WTC11 (cell line): ENCODE results near the gene PSMA7. TPM values are rescaled to one million over a fixed set of nuclear protein-coding genes. Genes with fewer than 3 reads are reported as not detected.

Source experiments
- ATAC-seq: fragments of 200-7000 bp; cut with Tn5 transposase; 2 replicates; pipeline ENCODE4 v1.10.0; 2021; ENCODE audit warnings: mild to moderate bottlenecking, moderate library complexity
- CTCF ChIA-PET: fragments of 300-600 bp; sonication (Branson Sonifier 250); formaldehyde crosslinking; loops from one replicate; lab custom pipeline; 2021; ENCODE audit warnings: antibody characterized with exemption; lab: Charles Lee
- POLR2A ChIA-PET: fragments of 350-600 bp; sonication (Branson Sonifier 250); formaldehyde crosslinking; loops from one replicate; lab custom pipeline; 2021; ENCODE audit warnings: antibody characterized with exemption; lab: Charles Lee
- DNase-seq: peaks from one replicate; pipeline ENCODE4 v3.0.0; 2021; ENCODE audit warnings: low spot score
- H3K27ac Mint-ChIP-seq: 2 replicates; pipeline ENCODE4 v1.8.0; 2021; ENCODE audit warnings: mixed read lengths
- H3K27me3 Mint-ChIP-seq: 2 replicates; pipeline ENCODE4 v1.8.0; 2021; ENCODE audit warnings: low read depth, mild to moderate bottlenecking, moderate library complexity, mixed read lengths
- H3K36me3 Mint-ChIP-seq: 2 replicates; pipeline ENCODE4 v1.8.0; 2021; ENCODE audit warnings: mixed read lengths
- H3K4me1 Mint-ChIP-seq: 2 replicates; pipeline ENCODE4 v1.8.0; 2022; ENCODE audit warnings: mixed read lengths
- H3K4me3 Mint-ChIP-seq: 2 replicates; pipeline ENCODE4 v1.8.0; 2021; ENCODE audit warnings: mild to moderate bottlenecking, moderate library complexity, mixed read lengths
- H3K9me3 Mint-ChIP-seq: 2 replicates; pipeline ENCODE4 v1.8.0; 2021; ENCODE audit warnings: mixed read lengths
- AFF4 ChIP-seq: sonication (generic); formaldehyde crosslinking; IDR thresholded peaks from 2 replicates; pipeline ENCODE4 v1.8.1; 2023; ENCODE audit warnings: mild to moderate bottlenecking, missing genetic modification reagents, borderline replicate concordance
- ARID4B ChIP-seq: sonication (generic); formaldehyde crosslinking; IDR thresholded peaks from 2 replicates; pipeline ENCODE4 v1.8.0; 2023; ENCODE audit warnings: missing genetic modification reagents, mild to moderate bottlenecking, borderline replicate concordance
- ETV6 ChIP-seq: sonication (generic); formaldehyde crosslinking; IDR thresholded peaks from 2 replicates; pipeline ENCODE4 v1.8.1; 2022; ENCODE audit warnings: mild to moderate bottlenecking, missing genetic modification reagents
- MAX ChIP-seq: sonication (generic); formaldehyde crosslinking; IDR thresholded peaks from 2 replicates; pipeline ENCODE4 v1.8.0; 2022; ENCODE audit warnings: mild to moderate bottlenecking, missing genetic modification reagents
- MYBL2 ChIP-seq: sonication (generic); formaldehyde crosslinking; IDR thresholded peaks from 2 replicates; pipeline ENCODE4 v1.8.1; 2023; ENCODE audit warnings: mild to moderate bottlenecking, moderate library complexity, missing genetic modification reagents
- NR1H2 ChIP-seq: sonication (generic); formaldehyde crosslinking; IDR thresholded peaks from 2 replicates; pipeline ENCODE4 v1.9.0; 2021; ENCODE audit warnings: mild to moderate bottlenecking, moderate library complexity, missing genetic modification reagents
- TCF7 ChIP-seq: sonication (generic); formaldehyde crosslinking; IDR thresholded peaks from 2 replicates; pipeline ENCODE4 v1.8.0; 2022; ENCODE audit warnings: mild to moderate bottlenecking, low read depth, missing genetic modification reagents, moderate library complexity
- TEAD4 ChIP-seq: sonication (generic); formaldehyde crosslinking; IDR thresholded peaks from 2 replicates; pipeline ENCODE4 v1.8.0; 2022; ENCODE audit warnings: mild to moderate bottlenecking, missing genetic modification reagents
- ZNF121 ChIP-seq: sonication (generic); formaldehyde crosslinking; IDR thresholded peaks from 2 replicates; pipeline ENCODE4 v1.8.0; 2023; ENCODE audit warnings: missing genetic modification reagents
- ZNF232 ChIP-seq: sonication (generic); formaldehyde crosslinking; IDR thresholded peaks from 2 replicates; pipeline ENCODE4 v1.8.0; 2022; ENCODE audit warnings: mild to moderate bottlenecking, missing genetic modification reagents
- ZNF671 ChIP-seq: fragments of 250-450 bp; sonication (Bioruptor Pico); IDR thresholded peaks from 2 replicates; pipeline ENCODE4 v1.8.0; 2021; ENCODE audit warnings: mild to moderate bottlenecking
- total RNA-seq: library from RNA; stranded (reverse); gene quantifications from 3 replicates; pipeline ENCODE4 v1.2.3, GENCODE V29; 2021
- TF ChIP-seq, protein P1 (sequence below): sonication (generic); formaldehyde crosslinking; IDR thresholded peaks from 2 replicates; pipeline ENCODE4 v1.8.1; 2023; ENCODE audit warnings: mild to moderate bottlenecking, missing genetic modification reagents, moderate library complexity
- TF ChIP-seq, protein P2 (sequence below): sonication (generic); formaldehyde crosslinking; conservative IDR thresholded peaks from 2 replicates; pipeline ENCODE4 v1.8.1; 2023; ENCODE audit warnings: mild to moderate bottlenecking, low read depth, missing genetic modification reagents, moderate library complexity
- TF ChIP-seq, protein P3 (sequence below): sonication (generic); formaldehyde crosslinking; IDR thresholded peaks from 2 replicates; pipeline ENCODE4 v1.8.1; 2023; ENCODE audit warnings: mild to moderate bottlenecking, missing genetic modification reagents, moderate library complexity

PSMA7 gene
- total RNA-seq, 1 experiment from 2014 or later: 364 TPM

DNA sequence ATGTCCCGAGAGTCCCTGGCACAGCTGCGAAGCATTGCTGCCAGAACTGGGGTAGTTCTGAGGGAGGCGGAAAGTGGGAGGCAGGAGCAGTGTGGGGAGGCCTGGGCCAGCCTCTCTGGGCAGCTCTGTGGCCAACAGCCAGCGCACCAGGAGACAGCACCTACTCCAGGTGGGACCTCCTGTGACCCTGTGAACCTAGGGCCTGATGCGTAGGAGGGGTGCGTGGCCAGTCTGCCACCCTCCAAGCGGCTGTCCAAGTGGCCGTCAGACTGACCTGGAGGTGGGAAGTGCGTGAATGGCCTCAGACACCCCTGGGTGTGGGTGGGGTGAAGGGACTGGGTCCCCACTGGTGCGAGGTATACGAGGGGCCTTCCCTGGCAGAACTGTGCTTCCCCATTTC is 15.9 kb upstream of the PSMA7 start:
- Mint-ChIP-seq H3K27ac (no peak overlapping the region), H3K4me3 (no peak overlapping the region), H3K4me1 (peaks cover 23% of the 10 kb centered on the region), H3K36me3 (peaks cover 19% of the 10 kb centered on the region), H3K27me3 (no peaks in the 10 kb centered on the region), H3K9me3 (no peaks in the 10 kb centered on the region)
- ChIA-PET POLR2A (no interaction called here), CTCF (no interaction called here)
- ATAC-seq (no peak), DNase-seq (no peak)
- TF ChIP-seq NR1H2 (CRISPR knock-in tag) (no peak), MAX (CRISPR knock-in tag) (no peak), ZNF671 (CRISPR knock-in tag) (no peak), AFF4 (no peak), ARID4B (CRISPR knock-in tag) (no peak), MYBL2 (CRISPR knock-in tag) (no peak), ZNF232 (CRISPR knock-in tag) (no peak), TEAD4 (CRISPR knock-in tag) (no peak)
- TF ChIP-seq, protein P1, sequence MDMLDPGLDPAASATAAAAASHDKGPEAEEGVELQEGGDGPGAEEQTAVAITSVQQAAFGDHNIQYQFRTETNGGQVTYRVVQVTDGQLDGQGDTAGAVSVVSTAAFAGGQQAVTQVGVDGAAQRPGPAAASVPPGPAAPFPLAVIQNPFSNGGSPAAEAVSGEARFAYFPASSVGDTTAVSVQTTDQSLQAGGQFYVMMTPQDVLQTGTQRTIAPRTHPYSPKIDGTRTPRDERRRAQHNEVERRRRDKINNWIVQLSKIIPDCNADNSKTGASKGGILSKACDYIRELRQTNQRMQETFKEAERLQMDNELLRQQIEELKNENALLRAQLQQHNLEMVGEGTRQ: no peak

- H3K27ac Mint-ChIP-seq: no peak overlapping the region
- DNase-seq: no peak
- POLR2A ChIA-PET: no interaction called here
These were observed 15.3 kb upstream of the PSMA7 start for GRCh38 chr20:62158541-62158940.

More at GRCh38 chr20:62158541-62158940, 15.3 kb upstream of the PSMA7 start:
- H3K27me3 Mint-ChIP-seq: no peaks in the 10 kb centered on the region
- CTCF ChIA-PET: interaction anchor here (2.4 kb wide), 1 partner anchor 8 kb away, joined by 11 read pairs; no protein-coding TSS in a partner anchor
- H3K4me3 Mint-ChIP-seq: no peak overlapping the region
- peaks cover 21% of the 10 kb centered on the region for H3K36me3 Mint-ChIP-seq
- H3K4me1 Mint-ChIP-seq: peaks cover 26% of the 10 kb centered on the region
- ATAC-seq: no peak
- no peaks in the 10 kb centered on the region; the same call in 1 of the 2 replicates for H3K9me3 Mint-ChIP-seq
- TF ChIP-seq, protein P2, sequence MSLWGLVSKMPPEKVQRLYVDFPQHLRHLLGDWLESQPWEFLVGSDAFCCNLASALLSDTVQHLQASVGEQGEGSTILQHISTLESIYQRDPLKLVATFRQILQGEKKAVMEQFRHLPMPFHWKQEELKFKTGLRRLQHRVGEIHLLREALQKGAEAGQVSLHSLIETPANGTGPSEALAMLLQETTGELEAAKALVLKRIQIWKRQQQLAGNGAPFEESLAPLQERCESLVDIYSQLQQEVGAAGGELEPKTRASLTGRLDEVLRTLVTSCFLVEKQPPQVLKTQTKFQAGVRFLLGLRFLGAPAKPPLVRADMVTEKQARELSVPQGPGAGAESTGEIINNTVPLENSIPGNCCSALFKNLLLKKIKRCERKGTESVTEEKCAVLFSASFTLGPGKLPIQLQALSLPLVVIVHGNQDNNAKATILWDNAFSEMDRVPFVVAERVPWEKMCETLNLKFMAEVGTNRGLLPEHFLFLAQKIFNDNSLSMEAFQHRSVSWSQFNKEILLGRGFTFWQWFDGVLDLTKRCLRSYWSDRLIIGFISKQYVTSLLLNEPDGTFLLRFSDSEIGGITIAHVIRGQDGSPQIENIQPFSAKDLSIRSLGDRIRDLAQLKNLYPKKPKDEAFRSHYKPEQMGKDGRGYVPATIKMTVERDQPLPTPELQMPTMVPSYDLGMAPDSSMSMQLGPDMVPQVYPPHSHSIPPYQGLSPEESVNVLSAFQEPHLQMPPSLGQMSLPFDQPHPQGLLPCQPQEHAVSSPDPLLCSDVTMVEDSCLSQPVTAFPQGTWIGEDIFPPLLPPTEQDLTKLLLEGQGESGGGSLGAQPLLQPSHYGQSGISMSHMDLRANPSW (CRISPR knock-in tag): no peak
- TF ChIP-seq ETV6 (no peak), TCF7 (no peak), ZNF121 (CRISPR knock-in tag) (no peak)
- TF ChIP-seq, protein P3, sequence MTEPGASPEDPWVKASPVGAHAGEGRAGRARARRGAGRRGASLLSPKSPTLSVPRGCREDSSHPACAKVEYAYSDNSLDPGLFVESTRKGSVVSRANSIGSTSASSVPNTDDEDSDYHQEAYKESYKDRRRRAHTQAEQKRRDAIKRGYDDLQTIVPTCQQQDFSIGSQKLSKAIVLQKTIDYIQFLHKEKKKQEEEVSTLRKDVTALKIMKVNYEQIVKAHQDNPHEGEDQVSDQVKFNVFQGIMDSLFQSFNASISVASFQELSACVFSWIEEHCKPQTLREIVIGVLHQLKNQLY (CRISPR knock-in tag): no peak
- TF ChIP-seq, all 79 proteins: peak for 0
